Smooth muscle cell (in vitro differentiated cells): Measurements from ENCODE around the gene FAM120A. TPM values are rescaled to one million over a fixed set of nuclear protein-coding genes. Genes with fewer than 3 reads are reported as not detected.

Source experiments
- DNase-seq: peaks from one replicate; lab custom pipeline; 2025; ENCODE audit not compliant: unreplicated experiment; lab: John Stamatoyannopoulos, UW
- H2AFZ ChIP-seq: fragments of 200-600 bp; sonication (generic); 2 replicates; pipeline ENCODE4 v1.6.0; 2016; ENCODE audit warnings: antibody characterized with exemption, low read depth, mild to moderate bottlenecking
- H3F3A ChIP-seq: fragments of 200-600 bp; sonication (generic); 2 replicates; pipeline ENCODE4 v1.6.0; 2017; ENCODE audit warnings: antibody characterized with exemption, low read depth
- H3K27ac ChIP-seq: fragments of 200-600 bp; sonication (generic); 2 replicates; pipeline ENCODE4 v1.5.1; 2016; ENCODE audit warnings: low read depth, mild to moderate bottlenecking
- H3K27me3 ChIP-seq: fragments of 200-600 bp; sonication (generic); 2 replicates; pipeline ENCODE4 v1.6.1; 2016; ENCODE audit warnings: low read depth, mild to moderate bottlenecking
- H3K36me3 ChIP-seq: fragments of 200-600 bp; sonication (generic); 2 replicates; pipeline ENCODE4 v1.5.1; 2016; ENCODE audit warnings: low read depth
- H3K4me1 ChIP-seq: fragments of 200-600 bp; sonication (generic); 2 replicates; pipeline ENCODE4 v1.5.1; 2016; ENCODE audit warnings: low read depth
- H3K4me2 ChIP-seq: fragments of 200-600 bp; sonication (generic); 2 replicates; pipeline ENCODE4 v1.6.0; 2016; ENCODE audit warnings: mild to moderate bottlenecking
- H3K4me3 ChIP-seq: fragments of 200-600 bp; sonication (generic); 2 replicates; pipeline ENCODE4 v1.5.1; 2016; ENCODE audit warnings: mild to moderate bottlenecking
- H3K79me2 ChIP-seq: fragments of 200-600 bp; sonication (generic); 2 replicates; pipeline ENCODE4 v1.6.0; 2016; ENCODE audit warnings: low read depth, mild to moderate bottlenecking
- H3K9ac ChIP-seq: fragments of 200-600 bp; sonication (generic); 2 replicates; pipeline ENCODE4 v1.6.0; 2016; ENCODE audit warnings: low read depth
- H3K9me3 ChIP-seq: fragments of 200-600 bp; sonication (generic); replicated peaks from 2 replicates; pipeline ENCODE4 v1.5.1; 2016; ENCODE audit warnings: low read depth
- H4K20me1 ChIP-seq: fragments of 200-600 bp; sonication (generic); 2 replicates; pipeline ENCODE4 v1.6.0; 2016; ENCODE audit warnings: low read depth
- WGBS: methylation state at CpG from one replicate; pipeline ENCODE4 v1.1.7; 2016; ENCODE audit warnings: low lambda C conversion rate; 5-methylcytosine and 5-hydroxymethylcytosine counted together
- polyA plus RNA-seq: library from polyadenylated mRNA; unstranded; fragments of >200 nt; fragmentation: Nextera tagmentation; extraction: Ambion mirVana; gene quantifications from 2 replicates; pipeline ENCODE4 v1.2.1, GENCODE V29; 2016
- total RNA-seq: library from RNA; depleted of rRNA; stranded (reverse); fragments of >200 nt; gene quantifications from 2 replicates; pipeline ENCODE4 v1.2.3, GENCODE V29; 2014
- TF ChIP-seq, protein P1 (sequence below): fragments of 200-600 bp; sonication (generic); IDR thresholded peaks from 2 replicates; pipeline ENCODE4 v1.5.1; 2017; ENCODE audit warnings: borderline replicate concordance, mild to moderate bottlenecking, antibody characterized with exemption; ENCODE audit not compliant: insufficient read depth, poor library complexity, severe bottlenecking

The FAM120A gene
- total and polyA plus RNA-seq, 2 experiments from 2014 or later, result 14.4 to 47.2 TPM

DNA sequence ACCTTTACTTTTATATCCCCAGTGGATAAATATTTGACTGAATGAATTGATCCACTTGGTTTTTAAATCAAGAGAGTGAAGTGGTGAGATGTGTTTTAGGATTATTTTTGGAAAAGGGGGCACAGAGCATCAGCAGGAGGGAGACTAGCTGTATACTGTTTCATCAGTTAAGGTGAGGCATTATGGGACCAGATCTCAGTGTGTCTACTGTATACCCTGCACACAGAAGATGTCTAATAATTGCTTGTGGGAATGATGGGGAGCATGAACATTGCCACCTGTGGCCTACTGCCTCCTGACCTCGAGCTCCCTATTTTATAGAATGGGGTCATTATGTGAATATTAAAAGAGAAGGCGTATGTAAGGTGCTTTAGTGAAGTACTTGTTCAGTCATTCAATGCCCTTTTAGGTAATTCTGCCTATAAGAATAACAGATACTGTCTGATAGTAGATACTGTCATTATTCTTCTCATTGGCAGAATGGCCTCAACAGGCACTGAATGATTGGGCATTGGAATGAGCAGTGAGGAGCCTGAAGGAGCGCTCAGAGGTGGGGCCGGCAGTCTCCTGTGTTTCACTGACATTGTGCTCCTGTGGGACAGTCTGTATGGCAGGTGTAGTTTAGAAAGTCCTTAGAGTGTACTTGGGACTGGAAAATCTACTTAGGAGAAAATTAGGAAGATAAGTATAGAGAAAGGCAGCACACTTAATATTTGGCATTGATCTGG lies 49.2 kb downstream of the FAM120A start:
- peaks cover 11% of the 10 kb centered on the region for H3K36me3 ChIP-seq
- H3K4me1 ChIP-seq, result no peaks in the 10 kb centered on the region
- no peak overlapping the region for H2AFZ ChIP-seq
- no peak overlapping the region for H3K4me2 ChIP-seq
- no peak overlapping the region for H3K4me3 ChIP-seq
- peaks cover 11% of the 10 kb centered on the region for H3K79me2 ChIP-seq
- H3K27ac ChIP-seq, result no peak overlapping the region
- no peaks in the 10 kb centered on the region for H3K9me3 ChIP-seq
- no peak for DNase-seq
- no peaks in the 10 kb centered on the region for H3F3A ChIP-seq
- H3K9ac ChIP-seq, result no peak overlapping the region
- 99% methylated on average over 4 of the region's 4 CpGs for WGBS
- TF ChIP-seq, protein P1, sequence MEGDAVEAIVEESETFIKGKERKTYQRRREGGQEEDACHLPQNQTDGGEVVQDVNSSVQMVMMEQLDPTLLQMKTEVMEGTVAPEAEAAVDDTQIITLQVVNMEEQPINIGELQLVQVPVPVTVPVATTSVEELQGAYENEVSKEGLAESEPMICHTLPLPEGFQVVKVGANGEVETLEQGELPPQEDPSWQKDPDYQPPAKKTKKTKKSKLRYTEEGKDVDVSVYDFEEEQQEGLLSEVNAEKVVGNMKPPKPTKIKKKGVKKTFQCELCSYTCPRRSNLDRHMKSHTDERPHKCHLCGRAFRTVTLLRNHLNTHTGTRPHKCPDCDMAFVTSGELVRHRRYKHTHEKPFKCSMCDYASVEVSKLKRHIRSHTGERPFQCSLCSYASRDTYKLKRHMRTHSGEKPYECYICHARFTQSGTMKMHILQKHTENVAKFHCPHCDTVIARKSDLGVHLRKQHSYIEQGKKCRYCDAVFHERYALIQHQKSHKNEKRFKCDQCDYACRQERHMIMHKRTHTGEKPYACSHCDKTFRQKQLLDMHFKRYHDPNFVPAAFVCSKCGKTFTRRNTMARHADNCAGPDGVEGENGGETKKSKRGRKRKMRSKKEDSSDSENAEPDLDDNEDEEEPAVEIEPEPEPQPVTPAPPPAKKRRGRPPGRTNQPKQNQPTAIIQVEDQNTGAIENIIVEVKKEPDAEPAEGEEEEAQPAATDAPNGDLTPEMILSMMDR, result no peak
- H4K20me1 ChIP-seq, result peaks cover 39% of the 10 kb centered on the region
- H3K27me3 ChIP-seq, result no peaks in the 10 kb centered on the region

GRCh38 chr9:93501406-93501805 lies 49.9 kb downstream of the FAM120A start:
- Histone ChIP-seq H2AFZ (no peak overlapping the region), H3K4me3 (no peak overlapping the region), H3K27ac (no peak overlapping the region), H3K4me1 (no peaks in the 10 kb centered on the region), H3K4me2 (no peak overlapping the region), H3K36me3 (peaks cover 11% of the 10 kb centered on the region), H3K9ac (no peak overlapping the region), H3F3A (no peaks in the 10 kb centered on the region), H3K27me3 (no peaks in the 10 kb centered on the region), H3K79me2 (peaks cover 18% of the 10 kb centered on the region), H3K9me3 (no peaks in the 10 kb centered on the region), H4K20me1 (peaks cover 39% of the 10 kb centered on the region)
- DNase-seq, result no peak
- TF ChIP-seq, protein P1, result no peak
- 89% methylated on average over 4 of the region's 4 CpGs for WGBS

- no peaks in the 10 kb centered on the region for H3K4me1 ChIP-seq
- no peaks in the 10 kb centered on the region for H3F3A ChIP-seq
- DNase-seq, result no peak
- H3K4me3 ChIP-seq, result no peak overlapping the region
- WGBS, result 94% methylated on average over 4 of the region's 4 CpGs
- no peaks in the 10 kb centered on the region for H3K9me3 ChIP-seq
- no peak overlapping the region for H3K27ac ChIP-seq
- peaks cover 9% of the 10 kb centered on the region for H3K36me3 ChIP-seq
- peaks cover 52% of the 10 kb centered on the region for H4K20me1 ChIP-seq
- TF ChIP-seq, protein P1, result no peak
- H3K27me3 ChIP-seq, result no peaks in the 10 kb centered on the region
- no peak overlapping the region for H2AFZ ChIP-seq
- H3K4me2 ChIP-seq, result no peak overlapping the region
- no peak overlapping the region for H3K9ac ChIP-seq
- H3K79me2 ChIP-seq, result peaks cover 34% of the 10 kb centered on the region
Measured at GRCh38 chr9:93503381-93503780, 51.9 kb downstream of the FAM120A start.
